ENCODE results near the gene ZNF775.

Gene ZNF775

GRCh38 chr7:150374026-150374425 lies 5.1 kb upstream of the ZNF775 start:
- TF ChIP-seq YY1 (IDR thresholded peaks at IDR 0.05; ENCODE audit: insufficient read depth, insufficient read length) (no peak), ZNF274 (IDR thresholded peaks at IDR 0.05; ENCODE audit: low read depth, low read length) (no peak), SUZ12 (IDR thresholded peaks at IDR 0.05; ENCODE audit: extremely low read depth, insufficient read depth, insufficient read length) (no peak)
- Histone ChIP-seq H3K36me3 (ENCODE audit: insufficient read depth, insufficient read length, low read length) (peaks cover 60% of the 10 kb centered on the region), H3K4me3 (ENCODE audit: insufficient read length, low read depth) (no peak overlapping the region), H3K27me3 (ENCODE audit: insufficient read depth, insufficient read length) (no peaks in the 10 kb centered on the region), H3K9me3 (ENCODE audit: insufficient read depth, low read length) (no peaks in the 10 kb centered on the region), H3K9ac (ENCODE audit: insufficient read length, low read depth) (peak overlapping the region; percentile 64), H3K4me1 (ENCODE audit: insufficient read depth, insufficient read length) (peaks cover 12% of the 10 kb centered on the region)
- no peak for DNase-seq (ENCODE audit: low read depth, low spot score)

- H3K9ac ChIP-seq (ENCODE audit: insufficient read length, low read depth): peak overlapping the region; percentile 64
- peaks cover 59% of the 10 kb centered on the region for H3K36me3 ChIP-seq (ENCODE audit: insufficient read depth, insufficient read length, low read length)
- H3K4me3 ChIP-seq (ENCODE audit: insufficient read length, low read depth): no peak overlapping the region
- DNase-seq (ENCODE audit: low read depth, low spot score): no peak
- peaks cover 12% of the 10 kb centered on the region for H3K4me1 ChIP-seq (ENCODE audit: insufficient read depth, insufficient read length)
- TF ChIP-seq YY1 (IDR thresholded peaks at IDR 0.05; ENCODE audit: insufficient read depth, insufficient read length) (no peak), SUZ12 (IDR thresholded peaks at IDR 0.05; ENCODE audit: extremely low read depth, insufficient read depth, insufficient read length) (no peak), ZNF274 (IDR thresholded peaks at IDR 0.05; ENCODE audit: low read depth, low read length) (no peak)
- no peaks in the 10 kb centered on the region for H3K27me3 ChIP-seq (ENCODE audit: insufficient read depth, insufficient read length)
- H3K9me3 ChIP-seq (ENCODE audit: insufficient read depth, low read length): no peaks in the 10 kb centered on the region
These were observed 4.7 kb upstream of the ZNF775 start for GRCh38 chr7:150374472-150374871.

- H3K27me3 ChIP-seq (ENCODE audit: insufficient read depth, insufficient read length): no peaks in the 10 kb centered on the region
- H3K9ac ChIP-seq (ENCODE audit: insufficient read length, low read depth): no peak overlapping the region
- H3K9me3 ChIP-seq (ENCODE audit: insufficient read depth, low read length): no peaks in the 10 kb centered on the region
- TF ChIP-seq YY1 (IDR thresholded peaks at IDR 0.05; ENCODE audit: insufficient read depth, insufficient read length) (no peak), ZNF274 (IDR thresholded peaks at IDR 0.05; ENCODE audit: low read depth, low read length) (no peak)
- no peak overlapping the region for H3K4me3 ChIP-seq (ENCODE audit: insufficient read length, low read depth)
- H3K36me3 ChIP-seq (ENCODE audit: insufficient read depth, insufficient read length, low read length): peaks cover 44% of the 10 kb centered on the region
- no peak for DNase-seq (ENCODE audit: low read depth, low spot score)
- peaks cover 17% of the 10 kb centered on the region for H3K4me1 ChIP-seq (ENCODE audit: insufficient read depth, insufficient read length)
These were observed 3.2 kb upstream of the ZNF775 start for GRCh38 chr7:150375662-150376521.

- Histone ChIP-seq H3K4me1 (ENCODE audit: insufficient read depth, insufficient read length) (peaks cover 21% of the 10 kb centered on the region), H3K4me3 (ENCODE audit: insufficient read length, low read depth) (no peak overlapping the region), H3K27me3 (ENCODE audit: insufficient read depth, insufficient read length) (no peaks in the 10 kb centered on the region), H3K9ac (ENCODE audit: insufficient read length, low read depth) (no peak overlapping the region), H3K9me3 (ENCODE audit: insufficient read depth, low read length) (no peaks in the 10 kb centered on the region), H3K36me3 (ENCODE audit: insufficient read depth, insufficient read length, low read length) (peaks cover 38% of the 10 kb centered on the region)
- TF ChIP-seq SUZ12 (IDR thresholded peaks at IDR 0.05; ENCODE audit: extremely low read depth, insufficient read depth, insufficient read length): no peak
- no peak for TF ChIP-seq YY1 (IDR thresholded peaks at IDR 0.05; ENCODE audit: insufficient read depth, insufficient read length)
- TF ChIP-seq ZNF274 (IDR thresholded peaks at IDR 0.05; ENCODE audit: low read depth, low read length): no peak
- DNase-seq (ENCODE audit: low read depth, low spot score): no peak
These were observed 2.6 kb upstream of the ZNF775 start for GRCh38 chr7:150376560-150376959.

GRCh38 chr7:150377196-150377595 lies 1.9 kb upstream of the ZNF775 start:
- Histone ChIP-seq H3K9me3 (ENCODE audit: insufficient read depth, low read length) (no peaks in the 10 kb centered on the region), H3K9ac (ENCODE audit: insufficient read length, low read depth) (peak overlapping the region; percentile 23), H3K4me1 (ENCODE audit: insufficient read depth, insufficient read length) (peaks cover 23% of the 10 kb centered on the region), H3K4me3 (ENCODE audit: insufficient read length, low read depth) (no peak overlapping the region), H3K36me3 (ENCODE audit: insufficient read depth, insufficient read length, low read length) (peaks cover 31% of the 10 kb centered on the region), H3K27me3 (ENCODE audit: insufficient read depth, insufficient read length) (no peaks in the 10 kb centered on the region)
- no peak for DNase-seq (ENCODE audit: low read depth, low spot score)
- TF ChIP-seq ZNF274 (IDR thresholded peaks at IDR 0.05; ENCODE audit: low read depth, low read length): no peak
- no peak for TF ChIP-seq SUZ12 (IDR thresholded peaks at IDR 0.05; ENCODE audit: extremely low read depth, insufficient read depth, insufficient read length)
- TF ChIP-seq YY1 (IDR thresholded peaks at IDR 0.05; ENCODE audit: insufficient read depth, insufficient read length): no peak

- Histone ChIP-seq H3K27me3 (ENCODE audit: insufficient read depth, insufficient read length) (no peaks in the 10 kb centered on the region), H3K9me3 (ENCODE audit: insufficient read depth, low read length) (no peaks in the 10 kb centered on the region), H3K4me1 (ENCODE audit: insufficient read depth, insufficient read length) (peaks cover 19% of the 10 kb centered on the region), H3K4me3 (ENCODE audit: insufficient read length, low read depth) (no peak overlapping the region), H3K36me3 (ENCODE audit: insufficient read depth, insufficient read length, low read length) (peaks cover 27% of the 10 kb centered on the region), H3K9ac (ENCODE audit: insufficient read length, low read depth) (peak overlapping the region; percentile 23)
- no peak for DNase-seq (ENCODE audit: low read depth, low spot score)
- TF ChIP-seq SUZ12 (IDR thresholded peaks at IDR 0.05; ENCODE audit: extremely low read depth, insufficient read depth, insufficient read length) (no peak), YY1 (IDR thresholded peaks at IDR 0.05; ENCODE audit: insufficient read depth, insufficient read length) (no peak), ZNF274 (IDR thresholded peaks at IDR 0.05; ENCODE audit: low read depth, low read length) (no peak)
These were observed 1.5 kb upstream of the ZNF775 start for GRCh38 chr7:150377635-150378034.

- peak; percentile 95 for DNase-seq (ENCODE audit: low read depth, low spot score)
- H3K27me3 ChIP-seq (ENCODE audit: insufficient read depth, insufficient read length): no peaks in the 10 kb centered on the region
- H3K36me3 ChIP-seq (ENCODE audit: insufficient read depth, insufficient read length, low read length): peaks cover 21% of the 10 kb centered on the region
- peak overlapping the region; percentile 70 for H3K4me3 ChIP-seq (ENCODE audit: insufficient read length, low read depth)
- no peaks in the 10 kb centered on the region for H3K9me3 ChIP-seq (ENCODE audit: insufficient read depth, low read length)
- peaks cover 15% of the 10 kb centered on the region for H3K4me1 ChIP-seq (ENCODE audit: insufficient read depth, insufficient read length)
- TF ChIP-seq ZNF274 (IDR thresholded peaks at IDR 0.05; ENCODE audit: low read depth, low read length): no peak
- no peak for TF ChIP-seq SUZ12 (IDR thresholded peaks at IDR 0.05; ENCODE audit: extremely low read depth, insufficient read depth, insufficient read length)
- peak overlapping the region; percentile 96 for H3K9ac ChIP-seq (ENCODE audit: insufficient read length, low read depth)
These were observed 846 bp upstream of the ZNF775 start for GRCh38 chr7:150378115-150378852.

Data from NT2/D1 (cell line).